AG04449 (cell line): ENCODE measurements around the gene CFAP20.

Source experiments
- CTCF ChIA-PET: fragments of 350-600 bp; formaldehyde crosslinking; extraction: SDS; loops from one replicate; lab custom pipeline; 2021; ENCODE audit warnings: antibody characterized with exemption; lab: Yijun Ruan, JAX
- POLR2A ChIA-PET: fragments of 400-600, 350-600 bp; formaldehyde crosslinking; extraction: SDS; loops from one replicate; lab custom pipeline; 2020; ENCODE audit warnings: antibody characterized with exemption, inconsistent platforms; lab: Yijun Ruan, JAX
- DNase-seq: peaks from one replicate; pipeline ENCODE4 v3.0.0-alpha.2; 2010; ENCODE audit warnings: low read depth, low spot score
- H3K4me3 ChIP-seq: 2 replicates; pipeline ENCODE4 v1.5.1; 2011; ENCODE audit warnings: low read depth, mild to moderate bottlenecking, control low read depth, low read length
- TF ChIP-seq, protein P1 (sequence below): IDR thresholded peaks from one replicate; pipeline ENCODE4 v1.5.1; 2011; ENCODE audit warnings: mild to moderate bottlenecking, moderate library complexity, low read length, control low read depth, inconsistent platforms; ENCODE audit not compliant: insufficient read depth; ENCODE audit errors: missing control alignments

CFAP20 gene

DNA sequence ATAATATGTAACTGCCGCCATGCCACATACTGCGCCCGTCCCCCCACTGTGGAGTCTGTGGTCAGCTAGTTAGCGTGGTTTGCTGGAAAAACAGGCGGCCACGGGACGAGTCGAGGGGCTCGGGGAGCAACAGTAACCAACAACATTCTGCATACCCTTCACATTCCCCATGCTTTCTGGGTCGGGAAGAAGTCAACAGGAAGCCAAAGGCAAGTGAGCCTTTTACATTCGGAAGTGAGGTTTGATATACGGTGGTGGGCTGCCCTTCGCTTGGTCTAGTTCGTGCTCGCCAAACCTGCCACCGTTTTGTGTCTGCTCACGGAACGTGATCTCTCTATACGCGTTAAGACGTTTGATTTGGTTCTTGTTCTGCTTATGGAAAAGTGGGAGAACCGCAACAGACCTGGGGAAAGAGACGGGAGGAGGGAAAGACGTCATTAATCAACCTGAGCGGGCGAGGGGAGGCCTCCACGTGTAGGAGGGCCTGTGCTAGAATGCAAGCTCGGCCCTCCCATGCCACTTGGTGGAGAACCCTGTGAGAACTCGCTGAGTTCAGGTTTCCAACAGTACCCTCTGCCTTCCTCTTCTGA, 28.9 kb upstream of the CFAP20 start:
- ChIA-PET POLR2A (no interaction called here), CTCF (no interaction called here)
- no peak overlapping the region for H3K4me3 ChIP-seq
- no peak for DNase-seq
- TF ChIP-seq, protein P1, sequence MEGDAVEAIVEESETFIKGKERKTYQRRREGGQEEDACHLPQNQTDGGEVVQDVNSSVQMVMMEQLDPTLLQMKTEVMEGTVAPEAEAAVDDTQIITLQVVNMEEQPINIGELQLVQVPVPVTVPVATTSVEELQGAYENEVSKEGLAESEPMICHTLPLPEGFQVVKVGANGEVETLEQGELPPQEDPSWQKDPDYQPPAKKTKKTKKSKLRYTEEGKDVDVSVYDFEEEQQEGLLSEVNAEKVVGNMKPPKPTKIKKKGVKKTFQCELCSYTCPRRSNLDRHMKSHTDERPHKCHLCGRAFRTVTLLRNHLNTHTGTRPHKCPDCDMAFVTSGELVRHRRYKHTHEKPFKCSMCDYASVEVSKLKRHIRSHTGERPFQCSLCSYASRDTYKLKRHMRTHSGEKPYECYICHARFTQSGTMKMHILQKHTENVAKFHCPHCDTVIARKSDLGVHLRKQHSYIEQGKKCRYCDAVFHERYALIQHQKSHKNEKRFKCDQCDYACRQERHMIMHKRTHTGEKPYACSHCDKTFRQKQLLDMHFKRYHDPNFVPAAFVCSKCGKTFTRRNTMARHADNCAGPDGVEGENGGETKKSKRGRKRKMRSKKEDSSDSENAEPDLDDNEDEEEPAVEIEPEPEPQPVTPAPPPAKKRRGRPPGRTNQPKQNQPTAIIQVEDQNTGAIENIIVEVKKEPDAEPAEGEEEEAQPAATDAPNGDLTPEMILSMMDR, result no peak

GRCh38 chr16:58157239-58157638, 28.1 kb upstream of the CFAP20 start:
- no peak for DNase-seq
- ChIA-PET CTCF (no interaction called here), POLR2A (no interaction called here)
- H3K4me3 ChIP-seq, result no peak overlapping the region
- TF ChIP-seq, protein P1, result no peak

GRCh38 chr16:58155839-58156238, 26.7 kb upstream of the CFAP20 start:
- POLR2A ChIA-PET, result no interaction called here
- CTCF ChIA-PET, result no interaction called here
- no peak overlapping the region for H3K4me3 ChIP-seq
- TF ChIP-seq, protein P1, result no peak
- DNase-seq, result no peak

- ChIA-PET POLR2A (interaction anchor here (0.6 kb wide), 1 partner anchor 110 kb away, joined by 3 read pairs; no protein-coding TSS in a partner anchor), CTCF (no interaction called here)
- no peak overlapping the region for H3K4me3 ChIP-seq
- DNase-seq, result no peak
- TF ChIP-seq, protein P1, result no peak
These were observed 25.2 kb upstream of the CFAP20 start for GRCh38 chr16:58154345-58154744.

- DNase-seq, result no peak
- H3K4me3 ChIP-seq, result no peak overlapping the region
- CTCF ChIA-PET, result no interaction called here
- POLR2A ChIA-PET, result no interaction called here
- TF ChIP-seq, protein P1, result no peak
These were observed 23.2 kb upstream of the CFAP20 start for GRCh38 chr16:58152246-58152868.

DNA sequence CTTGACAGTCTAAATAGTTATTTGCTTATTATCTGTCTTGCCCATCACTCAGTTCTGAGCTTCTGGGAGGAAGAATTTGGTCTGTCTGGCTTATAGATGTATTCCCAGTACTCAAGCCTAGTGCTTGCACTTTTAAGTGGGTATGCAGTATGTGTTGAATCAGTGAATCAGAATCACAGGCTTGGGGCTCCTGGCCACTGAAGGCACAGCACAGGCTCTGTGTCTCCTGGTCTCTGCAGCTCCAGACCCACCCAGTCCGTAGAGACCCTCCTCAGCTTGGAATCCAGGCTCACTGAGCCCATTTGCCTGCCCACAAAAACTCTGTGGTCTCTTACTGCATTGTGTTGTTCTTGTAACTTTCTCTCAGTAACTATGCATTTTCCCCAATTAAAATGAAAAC, 19.3 kb upstream of the CFAP20 start:
- POLR2A ChIA-PET, result no interaction called here
- no peak for DNase-seq
- H3K4me3 ChIP-seq, result no peak overlapping the region
- TF ChIP-seq, protein P1, result no peak
- CTCF ChIA-PET, result no interaction called here
